SK-N-SH (cell line): Measurements from ENCODE around the gene LTBP2.

Experiments used
- CHD2 ChIP-seq: fragments of 150-350 bp; IDR thresholded peaks from 2 replicates; pipeline ENCODE4 v1.6.1; 2018; ENCODE audit warnings: low read length; ENCODE audit not compliant: partially characterized antibody
- EZH2phosphoT487 ChIP-seq: fragments of 200-600 bp; sonication (generic); IDR thresholded peaks from 2 replicates; pipeline ENCODE4 v1.6.1; 2017; ENCODE audit warnings: low read depth, mixed run types, mild to moderate bottlenecking, antibody characterized with exemption, moderate library complexity, borderline replicate concordance
- FOXM1 ChIP-seq: IDR thresholded peaks from 2 replicates; pipeline ENCODE4 v1.4.0; 2012; ENCODE audit warnings: low read depth, mild to moderate bottlenecking
- GATA2 ChIP-seq: sonication (generic); formaldehyde crosslinking; IDR thresholded peaks from 2 replicates; pipeline ENCODE4 v1.5.0; 2020; ENCODE audit warnings: mild to moderate bottlenecking, missing genetic modification reagents
- MXI1 ChIP-seq: IDR thresholded peaks from 2 replicates; pipeline ENCODE4 v1.6.1; 2012; ENCODE audit warnings: mild to moderate bottlenecking, low read depth, low read length, improper control_type of control experiment
- RAD21 ChIP-seq: IDR thresholded peaks from 2 replicates; pipeline ENCODE4 v1.6.1; 2012; ENCODE audit warnings: mild to moderate bottlenecking, low read length
- TCF12 ChIP-seq: IDR thresholded peaks from 2 replicates; pipeline ENCODE4 v1.4.0; 2012
- TEAD4 ChIP-seq: IDR thresholded peaks from 2 replicates; pipeline ENCODE4 v1.4.0; 2012; ENCODE audit warnings: mild to moderate bottlenecking, borderline replicate concordance; ENCODE audit not compliant: insufficient read depth
- TF ChIP-seq, protein P1 (sequence below): fragments of 200-600 bp; sonication (generic); IDR thresholded peaks from 2 replicates; pipeline ENCODE4 v1.6.1; 2017; ENCODE audit warnings: antibody characterized with exemption, mild to moderate bottlenecking, moderate library complexity
- TF ChIP-seq, protein P2 (sequence below): IDR thresholded peaks from 2 replicates; pipeline ENCODE4; 2012
- TF ChIP-seq, protein P3 (sequence below): IDR thresholded peaks from 2 replicates; pipeline ENCODE4 v1.6.1; 2012; ENCODE audit warnings: mild to moderate bottlenecking, low read depth, low read length, moderate library complexity

DNA sequence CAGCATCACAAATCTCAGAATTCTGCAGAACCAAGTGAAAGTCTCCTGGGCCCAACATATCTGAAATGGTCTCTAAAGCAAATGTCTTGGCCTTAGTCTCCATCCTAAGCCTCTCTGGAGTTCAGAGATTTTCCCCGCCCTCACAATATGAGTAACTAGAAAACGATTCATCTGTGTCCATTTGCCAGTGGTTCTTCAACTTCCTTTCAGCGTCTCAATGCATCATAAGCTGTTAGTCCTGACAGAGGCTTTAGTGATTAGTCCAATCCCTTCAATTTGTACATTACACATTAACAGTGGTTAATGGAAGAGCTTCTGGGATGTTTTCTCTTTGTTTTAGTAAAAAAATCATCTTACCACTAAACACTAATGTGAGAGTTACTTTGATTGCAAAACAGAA lies 136.4 kb downstream of the LTBP2 start:
- TF ChIP-seq GATA2 (no peak), MXI1 (no peak), EZH2phosphoT487 (no peak), FOXM1 (no peak), CHD2 (no peak), TCF12 (no peak), TEAD4 (no peak), RAD21 (no peak)
- TF ChIP-seq, protein P1, sequence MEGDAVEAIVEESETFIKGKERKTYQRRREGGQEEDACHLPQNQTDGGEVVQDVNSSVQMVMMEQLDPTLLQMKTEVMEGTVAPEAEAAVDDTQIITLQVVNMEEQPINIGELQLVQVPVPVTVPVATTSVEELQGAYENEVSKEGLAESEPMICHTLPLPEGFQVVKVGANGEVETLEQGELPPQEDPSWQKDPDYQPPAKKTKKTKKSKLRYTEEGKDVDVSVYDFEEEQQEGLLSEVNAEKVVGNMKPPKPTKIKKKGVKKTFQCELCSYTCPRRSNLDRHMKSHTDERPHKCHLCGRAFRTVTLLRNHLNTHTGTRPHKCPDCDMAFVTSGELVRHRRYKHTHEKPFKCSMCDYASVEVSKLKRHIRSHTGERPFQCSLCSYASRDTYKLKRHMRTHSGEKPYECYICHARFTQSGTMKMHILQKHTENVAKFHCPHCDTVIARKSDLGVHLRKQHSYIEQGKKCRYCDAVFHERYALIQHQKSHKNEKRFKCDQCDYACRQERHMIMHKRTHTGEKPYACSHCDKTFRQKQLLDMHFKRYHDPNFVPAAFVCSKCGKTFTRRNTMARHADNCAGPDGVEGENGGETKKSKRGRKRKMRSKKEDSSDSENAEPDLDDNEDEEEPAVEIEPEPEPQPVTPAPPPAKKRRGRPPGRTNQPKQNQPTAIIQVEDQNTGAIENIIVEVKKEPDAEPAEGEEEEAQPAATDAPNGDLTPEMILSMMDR, result no peak
- TF ChIP-seq, protein P2, sequence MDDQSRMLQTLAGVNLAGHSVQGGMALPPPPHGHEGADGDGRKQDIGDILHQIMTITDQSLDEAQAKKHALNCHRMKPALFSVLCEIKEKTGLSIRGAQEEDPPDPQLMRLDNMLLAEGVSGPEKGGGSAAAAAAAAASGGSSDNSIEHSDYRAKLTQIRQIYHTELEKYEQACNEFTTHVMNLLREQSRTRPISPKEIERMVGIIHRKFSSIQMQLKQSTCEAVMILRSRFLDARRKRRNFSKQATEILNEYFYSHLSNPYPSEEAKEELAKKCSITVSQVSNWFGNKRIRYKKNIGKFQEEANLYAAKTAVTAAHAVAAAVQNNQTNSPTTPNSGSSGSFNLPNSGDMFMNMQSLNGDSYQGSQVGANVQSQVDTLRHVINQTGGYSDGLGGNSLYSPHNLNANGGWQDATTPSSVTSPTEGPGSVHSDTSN, result peak; percentile 68
- TF ChIP-seq, protein P3, sequence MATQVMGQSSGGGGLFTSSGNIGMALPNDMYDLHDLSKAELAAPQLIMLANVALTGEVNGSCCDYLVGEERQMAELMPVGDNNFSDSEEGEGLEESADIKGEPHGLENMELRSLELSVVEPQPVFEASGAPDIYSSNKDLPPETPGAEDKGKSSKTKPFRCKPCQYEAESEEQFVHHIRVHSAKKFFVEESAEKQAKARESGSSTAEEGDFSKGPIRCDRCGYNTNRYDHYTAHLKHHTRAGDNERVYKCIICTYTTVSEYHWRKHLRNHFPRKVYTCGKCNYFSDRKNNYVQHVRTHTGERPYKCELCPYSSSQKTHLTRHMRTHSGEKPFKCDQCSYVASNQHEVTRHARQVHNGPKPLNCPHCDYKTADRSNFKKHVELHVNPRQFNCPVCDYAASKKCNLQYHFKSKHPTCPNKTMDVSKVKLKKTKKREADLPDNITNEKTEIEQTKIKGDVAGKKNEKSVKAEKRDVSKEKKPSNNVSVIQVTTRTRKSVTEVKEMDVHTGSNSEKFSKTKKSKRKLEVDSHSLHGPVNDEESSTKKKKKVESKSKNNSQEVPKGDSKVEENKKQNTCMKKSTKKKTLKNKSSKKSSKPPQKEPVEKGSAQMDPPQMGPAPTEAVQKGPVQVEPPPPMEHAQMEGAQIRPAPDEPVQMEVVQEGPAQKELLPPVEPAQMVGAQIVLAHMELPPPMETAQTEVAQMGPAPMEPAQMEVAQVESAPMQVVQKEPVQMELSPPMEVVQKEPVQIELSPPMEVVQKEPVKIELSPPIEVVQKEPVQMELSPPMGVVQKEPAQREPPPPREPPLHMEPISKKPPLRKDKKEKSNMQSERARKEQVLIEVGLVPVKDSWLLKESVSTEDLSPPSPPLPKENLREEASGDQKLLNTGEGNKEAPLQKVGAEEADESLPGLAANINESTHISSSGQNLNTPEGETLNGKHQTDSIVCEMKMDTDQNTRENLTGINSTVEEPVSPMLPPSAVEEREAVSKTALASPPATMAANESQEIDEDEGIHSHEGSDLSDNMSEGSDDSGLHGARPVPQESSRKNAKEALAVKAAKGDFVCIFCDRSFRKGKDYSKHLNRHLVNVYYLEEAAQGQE, result no peak
